Measurements from ENCODE around the gene KCTD17. TPM values are rescaled to one million over a fixed set of nuclear protein-coding genes. Genes with fewer than 3 reads are reported as not detected.

Gene KCTD17
- total RNA-seq, 1 donor from 2014 or later: 39.6 TPM

GRCh38 chr22:37023743-37024338, 27.7 kb upstream of the KCTD17 start:
- H3K27ac Mint-ChIP-seq (ENCODE audit: unreplicated experiment): no peak overlapping the region
- peaks cover 12% of the 10 kb centered on the region for H3K36me3 Mint-ChIP-seq (ENCODE audit: unreplicated experiment)
- peaks cover 20% of the 10 kb centered on the region for H3K4me1 Mint-ChIP-seq (ENCODE audit: unreplicated experiment)
- H3K9me3 Mint-ChIP-seq (ENCODE audit: unreplicated experiment): no peaks in the 10 kb centered on the region
- no peaks in the 10 kb centered on the region for H3K27me3 Mint-ChIP-seq (ENCODE audit: unreplicated experiment)
- no peak overlapping the region for H3K4me3 Mint-ChIP-seq (ENCODE audit: unreplicated experiment)
- TF ChIP-seq, protein P1, sequence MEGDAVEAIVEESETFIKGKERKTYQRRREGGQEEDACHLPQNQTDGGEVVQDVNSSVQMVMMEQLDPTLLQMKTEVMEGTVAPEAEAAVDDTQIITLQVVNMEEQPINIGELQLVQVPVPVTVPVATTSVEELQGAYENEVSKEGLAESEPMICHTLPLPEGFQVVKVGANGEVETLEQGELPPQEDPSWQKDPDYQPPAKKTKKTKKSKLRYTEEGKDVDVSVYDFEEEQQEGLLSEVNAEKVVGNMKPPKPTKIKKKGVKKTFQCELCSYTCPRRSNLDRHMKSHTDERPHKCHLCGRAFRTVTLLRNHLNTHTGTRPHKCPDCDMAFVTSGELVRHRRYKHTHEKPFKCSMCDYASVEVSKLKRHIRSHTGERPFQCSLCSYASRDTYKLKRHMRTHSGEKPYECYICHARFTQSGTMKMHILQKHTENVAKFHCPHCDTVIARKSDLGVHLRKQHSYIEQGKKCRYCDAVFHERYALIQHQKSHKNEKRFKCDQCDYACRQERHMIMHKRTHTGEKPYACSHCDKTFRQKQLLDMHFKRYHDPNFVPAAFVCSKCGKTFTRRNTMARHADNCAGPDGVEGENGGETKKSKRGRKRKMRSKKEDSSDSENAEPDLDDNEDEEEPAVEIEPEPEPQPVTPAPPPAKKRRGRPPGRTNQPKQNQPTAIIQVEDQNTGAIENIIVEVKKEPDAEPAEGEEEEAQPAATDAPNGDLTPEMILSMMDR (IDR thresholded peaks at IDR 0.05): no peak
- DNase-seq (ENCODE audit: extremely low spot score, unreplicated experiment): no peak

- TF ChIP-seq, protein P1 (IDR thresholded peaks at IDR 0.05): no peak
- H3K9me3 Mint-ChIP-seq (ENCODE audit: unreplicated experiment): no peaks in the 10 kb centered on the region
- no peak for DNase-seq (ENCODE audit: extremely low spot score, unreplicated experiment)
- peaks cover 20% of the 10 kb centered on the region for H3K4me1 Mint-ChIP-seq (ENCODE audit: unreplicated experiment)
- H3K4me3 Mint-ChIP-seq (ENCODE audit: unreplicated experiment): no peak overlapping the region
- H3K27ac Mint-ChIP-seq (ENCODE audit: unreplicated experiment): no peak overlapping the region
- H3K27me3 Mint-ChIP-seq (ENCODE audit: unreplicated experiment): no peaks in the 10 kb centered on the region
- peaks cover 12% of the 10 kb centered on the region for H3K36me3 Mint-ChIP-seq (ENCODE audit: unreplicated experiment)
Measured at GRCh38 chr22:37024339-37025157, 27.0 kb upstream of the KCTD17 start.

- no peaks in the 10 kb centered on the region for H3K9me3 Mint-ChIP-seq (ENCODE audit: unreplicated experiment)
- H3K4me1 Mint-ChIP-seq (ENCODE audit: unreplicated experiment): peaks cover 14% of the 10 kb centered on the region
- DNase-seq (ENCODE audit: extremely low spot score, unreplicated experiment): no peak
- peaks cover 13% of the 10 kb centered on the region for H3K36me3 Mint-ChIP-seq (ENCODE audit: unreplicated experiment)
- H3K27me3 Mint-ChIP-seq (ENCODE audit: unreplicated experiment): no peaks in the 10 kb centered on the region
- no peak overlapping the region for H3K27ac Mint-ChIP-seq (ENCODE audit: unreplicated experiment)
- H3K4me3 Mint-ChIP-seq (ENCODE audit: unreplicated experiment): no peak overlapping the region
- TF ChIP-seq, protein P1 (IDR thresholded peaks at IDR 0.05): no peak
Measured at GRCh38 chr22:37025500-37026070, 26.0 kb upstream of the KCTD17 start.

- H3K9me3 Mint-ChIP-seq (ENCODE audit: unreplicated experiment): no peaks in the 10 kb centered on the region
- TF ChIP-seq, protein P1 (IDR thresholded peaks at IDR 0.05): no peak
- no peak overlapping the region for H3K4me3 Mint-ChIP-seq (ENCODE audit: unreplicated experiment)
- no peaks in the 10 kb centered on the region for H3K27me3 Mint-ChIP-seq (ENCODE audit: unreplicated experiment)
- peaks cover 14% of the 10 kb centered on the region for H3K36me3 Mint-ChIP-seq (ENCODE audit: unreplicated experiment)
- no peak overlapping the region for H3K27ac Mint-ChIP-seq (ENCODE audit: unreplicated experiment)
- no peak for DNase-seq (ENCODE audit: extremely low spot score, unreplicated experiment)
- peaks cover 9% of the 10 kb centered on the region for H3K4me1 Mint-ChIP-seq (ENCODE audit: unreplicated experiment)
Measured at GRCh38 chr22:37026325-37026724, 25.2 kb upstream of the KCTD17 start.

GRCh38 chr22:37027556-37027955, 24.0 kb upstream of the KCTD17 start:
- H3K4me3 Mint-ChIP-seq (ENCODE audit: unreplicated experiment): no peak overlapping the region
- H3K4me1 Mint-ChIP-seq (ENCODE audit: unreplicated experiment): peaks cover 4% of the 10 kb centered on the region
- H3K9me3 Mint-ChIP-seq (ENCODE audit: unreplicated experiment): no peaks in the 10 kb centered on the region
- no peak for DNase-seq (ENCODE audit: extremely low spot score, unreplicated experiment)
- H3K36me3 Mint-ChIP-seq (ENCODE audit: unreplicated experiment): peaks cover 14% of the 10 kb centered on the region
- H3K27me3 Mint-ChIP-seq (ENCODE audit: unreplicated experiment): no peaks in the 10 kb centered on the region
- H3K27ac Mint-ChIP-seq (ENCODE audit: unreplicated experiment): no peak overlapping the region
- TF ChIP-seq, protein P1 (IDR thresholded peaks at IDR 0.05): no peak
